Fibroblast of the aortic adventitia (primary cell): ENCODE measurements around the gene SLC44A4. TPM values are rescaled to one million over a fixed set of nuclear protein-coding genes. Genes with fewer than 3 reads are reported as not detected.

Experiments used
- DNase-seq: peaks from one replicate; pipeline ENCODE4 v3.0.0-alpha.2; 2010; ENCODE audit warnings: low read depth
- H3K4me3 ChIP-seq: 2 replicates; pipeline ENCODE4 v1.5.1; 2011; ENCODE audit warnings: low read depth, mild to moderate bottlenecking, control low read depth, low read length, moderate library complexity
- small RNA-seq: library from RNA; depleted of rRNA; stranded (forward); fragments of <200 nt; gene quantifications from one replicate; pipeline ENCODE3, GENCODE V24; 2012
- total RNA-seq: library from RNA; depleted of rRNA; stranded (reverse); fragments of >200 nt; gene quantifications from 2 replicates; pipeline ENCODE4 v1.2.3, GENCODE V29; 2012; ENCODE audit warnings: low replicate concordance
- TF ChIP-seq, protein P1 (sequence below): IDR thresholded peaks from 2 replicates; pipeline ENCODE4 v1.5.1; 2011; ENCODE audit warnings: mild to moderate bottlenecking, low read length, control low read depth, inconsistent platforms; ENCODE audit not compliant: insufficient read depth

SLC44A4 gene
- total RNA-seq, 1 donor: 0.27 TPM

DNA sequence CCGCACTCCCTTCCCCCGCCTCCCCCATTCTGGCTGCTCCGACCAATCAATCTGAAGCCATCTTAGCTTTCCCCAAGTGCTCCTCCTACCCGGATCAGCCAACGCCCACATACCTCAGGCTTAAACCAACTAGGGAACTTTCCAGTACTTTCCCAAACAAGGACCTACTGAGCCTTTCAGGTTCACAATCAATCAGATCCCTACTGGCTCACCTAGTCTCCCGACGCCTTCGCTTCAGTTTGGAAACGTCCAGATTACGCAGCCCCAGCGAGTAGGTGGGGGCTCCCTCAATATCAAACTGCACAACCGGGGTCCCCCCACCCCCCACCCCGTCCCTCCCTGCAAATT, 64.1 kb downstream of the SLC44A4 start:
- DNase-seq: peak; percentile 99
- TF ChIP-seq, protein P1, sequence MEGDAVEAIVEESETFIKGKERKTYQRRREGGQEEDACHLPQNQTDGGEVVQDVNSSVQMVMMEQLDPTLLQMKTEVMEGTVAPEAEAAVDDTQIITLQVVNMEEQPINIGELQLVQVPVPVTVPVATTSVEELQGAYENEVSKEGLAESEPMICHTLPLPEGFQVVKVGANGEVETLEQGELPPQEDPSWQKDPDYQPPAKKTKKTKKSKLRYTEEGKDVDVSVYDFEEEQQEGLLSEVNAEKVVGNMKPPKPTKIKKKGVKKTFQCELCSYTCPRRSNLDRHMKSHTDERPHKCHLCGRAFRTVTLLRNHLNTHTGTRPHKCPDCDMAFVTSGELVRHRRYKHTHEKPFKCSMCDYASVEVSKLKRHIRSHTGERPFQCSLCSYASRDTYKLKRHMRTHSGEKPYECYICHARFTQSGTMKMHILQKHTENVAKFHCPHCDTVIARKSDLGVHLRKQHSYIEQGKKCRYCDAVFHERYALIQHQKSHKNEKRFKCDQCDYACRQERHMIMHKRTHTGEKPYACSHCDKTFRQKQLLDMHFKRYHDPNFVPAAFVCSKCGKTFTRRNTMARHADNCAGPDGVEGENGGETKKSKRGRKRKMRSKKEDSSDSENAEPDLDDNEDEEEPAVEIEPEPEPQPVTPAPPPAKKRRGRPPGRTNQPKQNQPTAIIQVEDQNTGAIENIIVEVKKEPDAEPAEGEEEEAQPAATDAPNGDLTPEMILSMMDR: no peak
- peak overlapping the region; percentile 68 for H3K4me3 ChIP-seq

DNA sequence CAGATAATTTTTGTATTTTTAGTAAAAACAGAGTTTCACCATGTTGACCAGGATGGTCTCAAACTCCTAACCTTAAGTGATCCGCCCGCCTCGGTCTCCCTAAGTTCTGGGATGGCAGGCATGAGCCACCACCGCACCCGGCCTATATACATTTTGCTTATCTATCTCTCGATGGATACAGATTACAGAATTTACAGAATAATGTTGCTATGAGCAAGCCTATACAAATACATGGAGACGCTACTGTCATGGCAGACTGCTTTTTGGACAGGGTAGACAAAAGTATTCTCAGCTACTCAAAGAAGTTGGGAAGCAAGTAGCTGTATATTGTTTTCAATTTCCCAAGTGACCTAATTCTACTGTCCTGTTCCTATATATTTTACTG, 65.3 kb downstream of the SLC44A4 start:
- no peak for DNase-seq
- TF ChIP-seq, protein P1: no peak
- no peak overlapping the region for H3K4me3 ChIP-seq

Small RNA genes lying within 50 kb of the gene (small RNA-seq; reads per million reads assigned to genes)
- gene SNORD48 (23.7 reads per million, percentile 96 among the genes with 10 or more reads in this experiment), gene SNORD52 (not detected)

Other genes with a start within 250 kb of the SLC44A4 start
- 109 and 161 TPM in 2 replicates for gene BAG6, start 226.3 kb downstream of the SLC44A4 start, total RNA-seq
- gene APOM, start 223.1 kb downstream of the SLC44A4 start, total RNA-seq: 2.0 TPM in 1 of 2 replicates, not detected in the other
- 18.4 and 26.3 TPM in 2 replicates for gene C6orf47, start 218.2 kb downstream of the SLC44A4 start, total RNA-seq
- gene GPANK1, start 214.0 kb downstream of the SLC44A4 start, total RNA-seq: 19.9 and 69.8 TPM in 2 replicates
- 134 and 214 TPM in 2 replicates for gene CSNK2B, start 212.9 kb downstream of the SLC44A4 start, total RNA-seq
- 2.8 and 4.5 TPM in 2 replicates for gene LY6G5B, start 209.0 kb downstream of the SLC44A4 start, total RNA-seq
- 1.1 TPM in 1 of 2 replicates, not detected in the other for gene LY6G5C, start 197.9 kb downstream of the SLC44A4 start, total RNA-seq
- 23.5 and 27.1 TPM in 2 replicates for gene ABHD16A, start 175.7 kb downstream of the SLC44A4 start, total RNA-seq
- gene LY6G6F, start 172.1 kb downstream of the SLC44A4 start, total RNA-seq: not detected in 2 replicates
- gene LY6G6D, start 163.6 kb downstream of the SLC44A4 start, total RNA-seq: not detected in 2 replicates
- gene LY6G6C, start 157.3 kb downstream of the SLC44A4 start, total RNA-seq: not detected in 2 replicates
- not detected in 2 replicates for gene MPIG6B, start 155.6 kb downstream of the SLC44A4 start, total RNA-seq
- gene DDAH2, start 149.7 kb downstream of the SLC44A4 start, total RNA-seq: 70.5 and 223 TPM in 2 replicates
- 174 and 576 TPM in 2 replicates for gene CLIC1, start 142.5 kb downstream of the SLC44A4 start, total RNA-seq
- gene MSH5, start 139.0 kb downstream of the SLC44A4 start, total RNA-seq: 3.1 and 23.0 TPM in 2 replicates
- gene SAPCD1, start 116.3 kb downstream of the SLC44A4 start, total RNA-seq: 0.90 and 6.2 TPM in 2 replicates
- 0.36 and 0.90 TPM in 2 replicates for gene VWA7, start 101.7 kb downstream of the SLC44A4 start, total RNA-seq
- gene VARS1, start 83.2 kb downstream of the SLC44A4 start, total RNA-seq: 19.6 and 68.8 TPM in 2 replicates
- gene LSM2, start 72.0 kb downstream of the SLC44A4 start, total RNA-seq: 49.5 and 88.3 TPM in 2 replicates
- gene HSPA1L, start 63.7 kb downstream of the SLC44A4 start, total RNA-seq: 1.4 and 2.4 TPM in 2 replicates
- 52.8 and 76.9 TPM in 2 replicates for gene HSPA1A, start 63.5 kb downstream of the SLC44A4 start, total RNA-seq
- 62.0 and 112 TPM in 2 replicates for gene HSPA1B, start 51.3 kb downstream of the SLC44A4 start, total RNA-seq
- gene NEU1, start 16.2 kb downstream of the SLC44A4 start, total RNA-seq: 35.8 and 48.2 TPM in 2 replicates
- gene EHMT2, start 18.7 kb upstream of the SLC44A4 start, total RNA-seq: 37.9 and 62.0 TPM in 2 replicates
- gene ZBTB12, start 23.1 kb upstream of the SLC44A4 start, total RNA-seq: 3.3 and 3.8 TPM in 2 replicates
- 4.4 and 48.2 TPM in 2 replicates for gene C2, start 48.7 kb upstream of the SLC44A4 start, total RNA-seq
- gene CFB, start 67.1 kb upstream of the SLC44A4 start, total RNA-seq: 32.9 and 39.1 TPM in 2 replicates
- gene NELFE, start 80.0 kb upstream of the SLC44A4 start, total RNA-seq: 36.6 and 109 TPM in 2 replicates
- gene SKIC2, start 80.2 kb upstream of the SLC44A4 start, total RNA-seq: 30.7 and 42.8 TPM in 2 replicates
- 15.9 and 28.8 TPM in 2 replicates for gene DXO, start 93.1 kb upstream of the SLC44A4 start, total RNA-seq
- gene C4A, start 103.1 kb upstream of the SLC44A4 start, total RNA-seq: 5.2 and 33.5 TPM in 2 replicates
- 4.1 and 19.4 TPM in 2 replicates for gene C4B, start 135.8 kb upstream of the SLC44A4 start, total RNA-seq
- 0.09 and 1.3 TPM in 2 replicates for gene CYP21A2, start 159.4 kb upstream of the SLC44A4 start, total RNA-seq
- 54.0 and 315 TPM in 2 replicates for gene TNXB, start 230.3 kb upstream of the SLC44A4 start, total RNA-seq
- gene ATF6B, start 249.2 kb upstream of the SLC44A4 start, total RNA-seq: 23.8 and 40.6 TPM in 2 replicates